HG03097 (cell line): ENCODE results near the gene STUM.

Experiments used
- ATAC-seq: cut with Tn5 transposase; IDR thresholded peaks from one replicate; pipeline ENCODE4 v1.9.1; 2021; ENCODE audit not compliant: unreplicated experiment, low FRiP score

The STUM gene

GRCh38 chr1:226532553-226532952 is 16.0 kb upstream of the STUM start:
- no peak for ATAC-seq

GRCh38 chr1:226533220-226533619 is 15.3 kb upstream of the STUM start:
- ATAC-seq: no peak

GRCh38 chr1:226534098-226534497 is 14.5 kb upstream of the STUM start:
- ATAC-seq: no peak

- ATAC-seq: no peak
Measured at GRCh38 chr1:226534645-226535044, 13.9 kb upstream of the STUM start.

GRCh38 chr1:226535666-226536065 is 12.9 kb upstream of the STUM start:
- ATAC-seq: no peak

- ATAC-seq: no peak
Measured at GRCh38 chr1:226541231-226541630, 7.3 kb upstream of the STUM start.

GRCh38 chr1:226541631-226542622 is 6.6 kb upstream of the STUM start:
- ATAC-seq: no peak

- no peak for ATAC-seq
Measured at GRCh38 chr1:226542623-226543103, 5.9 kb upstream of the STUM start.

- ATAC-seq: no peak
Measured at GRCh38 chr1:226545836-226546596, 2.5 kb upstream of the STUM start.

GRCh38 chr1:226546926-226547325 is 1.6 kb upstream of the STUM start:
- ATAC-seq: no peak

GRCh38 chr1:226547754-226548191 is 791 bp upstream of the STUM start:
- no peak for ATAC-seq

- ATAC-seq: no peak
Measured at GRCh38 chr1:226549094-226549936, 751 bp downstream of the STUM start.

- ATAC-seq: no peak
Measured at GRCh38 chr1:226549937-226550671, 1.5 kb downstream of the STUM start.

- ATAC-seq: no peak
Measured at GRCh38 chr1:226550672-226551041, 2.1 kb downstream of the STUM start.

- no peak for ATAC-seq
Measured at GRCh38 chr1:226551299-226551698, 2.7 kb downstream of the STUM start.

- ATAC-seq: no peak
Measured at GRCh38 chr1:226552061-226552460, 3.5 kb downstream of the STUM start.

- ATAC-seq: no peak
Measured at GRCh38 chr1:226553266-226553923, 4.8 kb downstream of the STUM start.

- ATAC-seq: no peak
Measured at GRCh38 chr1:226553924-226554282, 5.3 kb downstream of the STUM start.

- ATAC-seq: no peak
Measured at GRCh38 chr1:226555092-226555491, 6.5 kb downstream of the STUM start.
